Measurements from ENCODE around the gene CENPB.

The CENPB gene

GRCh38 chr20:3802524-3803239 lies 16.1 kb upstream of the CENPB start:
- H3K27ac Mint-ChIP-seq: peak overlapping the region; percentile 9
- peaks cover 88% of the 10 kb centered on the region for H3K36me3 Mint-ChIP-seq (ENCODE audit: low read depth)
- H3K4me1 Mint-ChIP-seq (ENCODE audit: low read depth): peaks cover 81% of the 10 kb centered on the region
- H3K4me3 Mint-ChIP-seq: no peak overlapping the region
- no peaks in the 10 kb centered on the region for H3K9me3 Mint-ChIP-seq
- H3K27me3 Mint-ChIP-seq: no peaks in the 10 kb centered on the region
- intact Hi-C loops (cut with micrococcal nuclease): no loop called here

GRCh38 chr20:3801846-3802245 lies 15.3 kb upstream of the CENPB start:
- Mint-ChIP-seq H3K27ac (no peak overlapping the region), H3K4me1 (ENCODE audit: low read depth) (peaks cover 81% of the 10 kb centered on the region), H3K4me3 (no peak overlapping the region), H3K36me3 (ENCODE audit: low read depth) (peaks cover 96% of the 10 kb centered on the region), H3K9me3 (no peaks in the 10 kb centered on the region), H3K27me3 (no peaks in the 10 kb centered on the region)
- intact Hi-C loops (cut with micrococcal nuclease): no loop called here

GRCh38 chr20:3801299-3801698 lies 14.8 kb upstream of the CENPB start:
- Mint-ChIP-seq H3K27me3 (no peaks in the 10 kb centered on the region), H3K27ac (no peak overlapping the region), H3K9me3 (no peaks in the 10 kb centered on the region), H3K36me3 (ENCODE audit: low read depth) (peaks cover 97% of the 10 kb centered on the region), H3K4me1 (ENCODE audit: low read depth) (peaks cover 80% of the 10 kb centered on the region), H3K4me3 (no peak overlapping the region)
- intact Hi-C loops (cut with micrococcal nuclease): no loop called here

GRCh38 chr20:3800878-3801260 lies 14.3 kb upstream of the CENPB start:
- Mint-ChIP-seq H3K36me3 (ENCODE audit: low read depth) (peaks cover 96% of the 10 kb centered on the region), H3K9me3 (no peaks in the 10 kb centered on the region), H3K27me3 (no peaks in the 10 kb centered on the region), H3K27ac (no peak overlapping the region), H3K4me1 (ENCODE audit: low read depth) (peaks cover 77% of the 10 kb centered on the region), H3K4me3 (no peak overlapping the region)
- intact Hi-C loops (cut with micrococcal nuclease): no loop called here

GRCh38 chr20:3800256-3800877 lies 13.8 kb upstream of the CENPB start:
- intact Hi-C loops (cut with micrococcal nuclease): no loop called here
- H3K27ac Mint-ChIP-seq: no peak overlapping the region
- H3K36me3 Mint-ChIP-seq (ENCODE audit: low read depth): peaks cover 95% of the 10 kb centered on the region
- H3K4me3 Mint-ChIP-seq: no peak overlapping the region
- peaks cover 77% of the 10 kb centered on the region for H3K4me1 Mint-ChIP-seq (ENCODE audit: low read depth)
- no peaks in the 10 kb centered on the region for H3K27me3 Mint-ChIP-seq
- H3K9me3 Mint-ChIP-seq: no peaks in the 10 kb centered on the region

- intact Hi-C loops (cut with micrococcal nuclease): no loop called here
- no peak overlapping the region for H3K27ac Mint-ChIP-seq
- H3K9me3 Mint-ChIP-seq: no peaks in the 10 kb centered on the region
- H3K36me3 Mint-ChIP-seq (ENCODE audit: low read depth): peaks cover 80% of the 10 kb centered on the region
- no peak overlapping the region for H3K4me3 Mint-ChIP-seq
- no peaks in the 10 kb centered on the region for H3K27me3 Mint-ChIP-seq
- H3K4me1 Mint-ChIP-seq (ENCODE audit: low read depth): peaks cover 75% of the 10 kb centered on the region
Measured at GRCh38 chr20:3798908-3799248, 12.3 kb upstream of the CENPB start.

- peak overlapping the region; percentile 57 for H3K27ac Mint-ChIP-seq
- intact Hi-C loops (cut with micrococcal nuclease): no loop called here
- peaks cover 70% of the 10 kb centered on the region for H3K4me1 Mint-ChIP-seq (ENCODE audit: low read depth)
- no peak overlapping the region for H3K4me3 Mint-ChIP-seq
- peaks cover 75% of the 10 kb centered on the region for H3K36me3 Mint-ChIP-seq (ENCODE audit: low read depth)
- H3K27me3 Mint-ChIP-seq: no peaks in the 10 kb centered on the region
- H3K9me3 Mint-ChIP-seq: no peaks in the 10 kb centered on the region
Measured at GRCh38 chr20:3798373-3798768, 11.8 kb upstream of the CENPB start.

- Mint-ChIP-seq H3K36me3 (ENCODE audit: low read depth) (peaks cover 69% of the 10 kb centered on the region), H3K9me3 (no peaks in the 10 kb centered on the region), H3K4me1 (ENCODE audit: low read depth) (peaks cover 64% of the 10 kb centered on the region), H3K4me3 (peak overlapping the region; percentile 81), H3K27ac (peak overlapping the region; percentile 57), H3K27me3 (no peaks in the 10 kb centered on the region)
- intact Hi-C loops (cut with micrococcal nuclease): loop anchor here (2.0 kb wide), 1 partner anchor 13 kb away; no protein-coding TSS in a partner anchor
Measured at GRCh38 chr20:3797592-3798372, 11.2 kb upstream of the CENPB start.

- intact Hi-C loops (cut with micrococcal nuclease): loop anchor here (2.0 kb wide), 1 partner anchor 14 kb away; no protein-coding TSS in a partner anchor
Measured at GRCh38 chr20:3797226-3797545, 10.6 kb upstream of the CENPB start.

GRCh38 chr20:3796477-3797225 lies 10.1 kb upstream of the CENPB start:
- H3K4me1 Mint-ChIP-seq (ENCODE audit: low read depth): peaks cover 53% of the 10 kb centered on the region
- H3K4me3 Mint-ChIP-seq: peak overlapping the region; percentile 81
- intact Hi-C loops (cut with micrococcal nuclease): loop anchor here (2.0 kb wide), 1 partner anchor 14 kb away; no protein-coding TSS in a partner anchor
- H3K9me3 Mint-ChIP-seq: no peaks in the 10 kb centered on the region
- H3K27me3 Mint-ChIP-seq: no peaks in the 10 kb centered on the region
- H3K36me3 Mint-ChIP-seq (ENCODE audit: low read depth): peaks cover 58% of the 10 kb centered on the region
- peak overlapping the region; percentile 93 for H3K27ac Mint-ChIP-seq

More at GRCh38 chr20:3797226-3797545, 10.6 kb upstream of the CENPB start:
- Mint-ChIP-seq H3K4me1 (ENCODE audit: low read depth) (peaks cover 58% of the 10 kb centered on the region), H3K27ac (peak overlapping the region; percentile 93), H3K9me3 (no peaks in the 10 kb centered on the region), H3K4me3 (peak overlapping the region; percentile 81), H3K36me3 (ENCODE audit: low read depth) (peaks cover 63% of the 10 kb centered on the region), H3K27me3 (no peaks in the 10 kb centered on the region)

GRCh38 chr20:3795511-3796468 lies 9.2 kb upstream of the CENPB start, which contains the start of gene CDC25B:
TSS of gene CDC25B (plus strand) at chr20:3796310. CDS start at chr20:3796532, 222 bp downstream.
- H3K9me3 Mint-ChIP-seq: no peaks in the 10 kb centered on the region
- peaks cover 46% of the 10 kb centered on the region for H3K4me1 Mint-ChIP-seq (ENCODE audit: low read depth)
- peak within 1 kb of the TSS; percentile 81 for H3K4me3 Mint-ChIP-seq
- H3K27me3 Mint-ChIP-seq: no peaks in the 10 kb centered on the region
- intact Hi-C loops (cut with micrococcal nuclease): loop anchor here (2.0 kb wide), 2 partner anchors 15 to 25 kb away; partner anchors contain the start of gene AP5S1
- H3K36me3 Mint-ChIP-seq (ENCODE audit: low read depth): peaks cover 49% of the 10 kb centered on the region
- H3K27ac Mint-ChIP-seq: peak within 1 kb of the TSS; percentile 93

- Mint-ChIP-seq H3K27ac (peak overlapping the region; percentile 93), H3K9me3 (no peaks in the 10 kb centered on the region), H3K36me3 (ENCODE audit: low read depth) (peaks cover 40% of the 10 kb centered on the region), H3K27me3 (no peaks in the 10 kb centered on the region), H3K4me1 (ENCODE audit: low read depth) (peaks cover 46% of the 10 kb centered on the region), H3K4me3 (peak overlapping the region; percentile 81)
- intact Hi-C loops (cut with micrococcal nuclease): loop anchor here (2.0 kb wide), 1 partner anchor 26 kb away; the partner anchor contains the start of gene AP5S1
Measured at GRCh38 chr20:3794701-3795420, 8.3 kb upstream of the CENPB start.

Measured in dendritic cell treated with granulocyte-macrophage colony-stimulating factor and Interleukin-4, amounts not matched to agents 40 ng/mL and 50 ng/mL, for 4 days (primary cell).